Aorta (tissue), 5 donors: ENCODE results near the gene RNF208. TPM values are rescaled to one million over a fixed set of nuclear protein-coding genes. Genes with fewer than 3 reads are reported as not detected.

Source experiments
- ATAC-seq: fragments of 200-7000 bp; cut with Tn5 transposase; one replicate; pipeline ENCODE4 v1.9.1; 2022; ENCODE audit warnings: moderate library complexity; ENCODE audit not compliant: low FRiP score
- DNase-seq, 2 donors: peaks; one replicate each; pipeline ENCODE4 v3.0.0-alpha.2; 2020
- H3K27ac ChIP-seq, 2 donors: one replicate each; pipeline ENCODE4 v1.5.1; 2013; ENCODE audit warnings: low read length in 2 of 2, mild to moderate bottlenecking in 2 of 2, moderate library complexity in 2 of 2, control low read depth in 1 of 2, inconsistent platforms in 1 of 2, low read depth in 1 of 2
- H3K27me3 ChIP-seq, 2 donors: one replicate each; pipeline ENCODE4 v1.6.1; 2013; ENCODE audit warnings: control low read depth in 1 of 2, low read length in 1 of 2, mild to moderate bottlenecking in 1 of 2, moderate library complexity in 1 of 2; ENCODE audit not compliant: insufficient read depth in 2 of 2, control insufficient read depth in 1 of 2
- H3K36me3 ChIP-seq, 2 donors: one replicate each; pipeline ENCODE4 v1.6.1; 2013; ENCODE audit warnings: control low read depth in 1 of 2, low read length in 1 of 2, mild to moderate bottlenecking in 1 of 2; ENCODE audit not compliant: insufficient read depth in 2 of 2, control insufficient read depth in 1 of 2
- H3K4me1 ChIP-seq, 2 donors: one replicate each; pipeline ENCODE4 v1.6.1; 2013; ENCODE audit warnings: low read length in 2 of 2, control low read depth in 1 of 2, mild to moderate bottlenecking in 1 of 2, moderate library complexity in 1 of 2; ENCODE audit not compliant: insufficient read depth in 2 of 2, control insufficient read depth in 1 of 2
- H3K4me3 ChIP-seq, 2 donors: one replicate each; pipeline ENCODE4 v1.5.1; 2013; ENCODE audit warnings: low read length in 2 of 2, control low read depth in 1 of 2, mild to moderate bottlenecking in 1 of 2
- H3K9me3 ChIP-seq: one replicate; pipeline ENCODE4 v1.6.1; 2013; ENCODE audit warnings: mild to moderate bottlenecking, low read length; ENCODE audit not compliant: control insufficient read depth
- WGBS, 2 donors: extraction: QIAGEN DNeasy Blood & Tissue Kit; methylation state at CpG; one replicate each; pipeline ENCODE4 v1.1.7; 2013; 5-methylcytosine and 5-hydroxymethylcytosine counted together
- intact Hi-C, 2 donors: fragments of 100-400 bp; cut with DNase I; formaldehyde crosslinking; loops; one replicate each; pipeline versions ENCODE4 v1.14.2 to v1.15.0; 2022
- long read RNA-seq, 2 donors: library from polyadenylated mRNA; unstranded; transcript quantifications; one replicate each; pipeline ENCODE4 v2.0.0, GENCODE V29; 2020 to 2021
- polyA plus RNA-seq, 2 donors: library from polyadenylated mRNA; stranded (reverse); fragments of 200-250 nt; gene quantifications; one replicate each; pipeline ENCODE4 v1.2.3, GENCODE V29; 2013
- total RNA-seq, 2 donors: library from RNA; stranded (reverse); fragmentation: NEBNext Ultra II Directional; extraction: Animal tissue kit (Norgen Biotek cat#: 25700); gene quantifications; one replicate each; pipeline ENCODE4 v1.2.1, GENCODE V29; 2021
- donor health status: healthy with polysubstance abuse.
- donor health status: Bipolar disorder and iron deficiency.
- donor health status: DM: no; HTN: no; CAD: no.
- donor health status: DM: no; HTN: no; CAD: no.
- donor health status: DM: yes; HTN: yes; CAD: no.

The RNF208 gene, protein sequence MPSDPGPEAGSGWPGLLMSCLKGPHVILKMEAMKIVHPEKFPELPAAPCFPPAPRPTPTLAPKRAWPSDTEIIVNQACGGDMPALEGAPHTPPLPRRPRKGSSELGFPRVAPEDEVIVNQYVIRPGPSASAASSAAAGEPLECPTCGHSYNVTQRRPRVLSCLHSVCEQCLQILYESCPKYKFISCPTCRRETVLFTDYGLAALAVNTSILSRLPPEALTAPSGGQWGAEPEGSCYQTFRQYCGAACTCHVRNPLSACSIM
- total RNA-seq (1 to 10 TPM; 2.2 to 3.4 TPM), polyA plus RNA-seq (10 to 100 TPM in 1 of 2 donors, 1 to 10 TPM in 1; 2.9 to 11.8 TPM)
- long read RNA-seq, donor 1, partial matches to known transcripts = 0 of 1 reads
- long read RNA-seq, donor 1, other reads (novel, unspliced or antisense) = 0 of 1 reads
- long read RNA-seq, donor 2, partial matches to known transcripts = 0 of 2 reads
- long read RNA-seq, donor 2, other reads (novel, unspliced or antisense) = 0 of 2 reads

DNA sequence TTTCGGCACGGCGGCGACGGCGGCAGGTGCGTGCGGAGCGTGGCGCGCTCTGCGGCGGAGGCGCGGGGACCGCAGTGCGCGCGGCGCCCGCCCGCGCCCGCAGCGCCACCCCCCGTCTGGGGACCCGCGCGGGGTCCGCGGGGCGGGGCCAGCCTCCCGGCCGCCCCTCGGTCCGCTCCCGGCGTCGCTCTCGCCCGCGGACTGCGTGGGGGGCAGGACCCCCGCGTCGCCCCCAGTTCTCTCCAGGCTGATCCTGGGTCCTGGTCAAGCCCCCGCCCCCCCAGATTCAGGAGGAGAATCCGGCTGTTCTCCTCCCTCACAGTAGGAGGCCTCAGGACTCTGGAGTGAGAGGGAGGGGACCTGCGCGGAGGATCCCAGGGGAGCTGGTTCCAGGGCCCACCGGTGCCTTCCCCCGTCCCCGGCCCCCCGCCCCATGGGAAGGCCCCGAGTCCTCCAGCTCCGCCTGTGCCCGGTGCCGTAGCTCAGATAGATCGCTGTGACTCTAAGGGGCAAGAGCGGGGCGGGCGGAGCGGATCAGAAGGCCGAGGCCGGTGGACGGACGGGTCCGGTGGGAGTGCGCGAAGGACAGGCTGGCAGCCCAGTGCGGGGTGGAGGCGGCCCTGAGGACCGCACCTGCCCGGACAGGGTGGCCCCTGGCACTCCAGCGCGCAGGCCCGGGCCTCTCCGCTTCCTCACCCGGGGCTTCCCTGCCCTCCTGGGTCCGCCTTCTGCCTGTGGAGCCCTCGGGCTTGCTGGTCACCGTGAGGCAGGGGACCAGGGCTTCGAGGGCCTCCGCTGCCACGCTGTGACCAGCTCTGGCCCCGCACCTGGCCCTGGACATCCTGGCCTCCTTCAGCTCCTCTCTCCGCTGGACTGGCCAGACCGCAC lies at the start of gene RNF208:
TSS of gene RNF208 (minus strand) at position 51 of the 888 bp plus-strand sequence. CDS start 1,028 bp downstream, outside the sequence.
- ATAC-seq = peak; percentile 0
- DNase-seq = no peak
- H3K9me3 ChIP-seq = no peaks in the 10 kb centered on the region
- peak within 1 kb of the TSS in 1 of 2 donors; percentile 8 for H3K27ac ChIP-seq
- no peaks in the 10 kb centered on the region for H3K36me3 ChIP-seq
- H3K27me3 ChIP-seq = no peaks in the 10 kb centered on the region
- 4 to 6% methylated on average over 46 to 88 of the region's 88 CpGs for WGBS, 2 donors
- H3K4me1 ChIP-seq = no peaks in the 10 kb centered on the region
- intact Hi-C loops = no loop called here
- peak within 1 kb of the TSS; percentile 3 to 40 for H3K4me3 ChIP-seq

DNA sequence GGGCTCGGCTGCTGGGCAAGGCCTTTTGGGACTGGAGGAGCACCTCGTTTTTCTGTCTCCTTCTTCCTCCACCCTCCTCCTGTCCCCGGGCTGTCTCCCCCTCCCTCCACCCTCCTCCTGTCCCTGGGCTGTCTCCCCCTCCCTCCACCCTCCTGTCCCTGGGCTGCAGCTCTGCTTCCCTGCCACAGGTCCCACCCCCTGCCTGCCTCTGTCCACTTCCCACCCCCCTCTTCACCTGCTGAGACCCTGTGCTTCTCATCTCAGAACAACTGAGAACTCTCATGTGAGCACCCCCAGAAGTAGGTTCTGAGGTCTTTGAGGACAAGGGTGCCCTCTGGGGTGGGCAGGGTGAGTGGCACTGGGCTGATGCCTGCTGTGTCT lies 49.6 kb upstream of the RNF208 start:
- intact Hi-C loops = no loop called here
- Histone ChIP-seq H3K4me3 (no peak overlapping the region), H3K27me3 (no peaks in the 10 kb centered on the region), H3K4me1 (peaks cover 2 to 4% of the 10 kb centered on the region in 2 donors), H3K9me3 (no peaks in the 10 kb centered on the region), H3K36me3 (no peaks in the 10 kb centered on the region), H3K27ac (no peak overlapping the region)
- ATAC-seq = no peak
- WGBS, 2 donors = 8 to 12% methylated on average over 3 of the region's 3 CpGs
- DNase-seq = no peak

DNA sequence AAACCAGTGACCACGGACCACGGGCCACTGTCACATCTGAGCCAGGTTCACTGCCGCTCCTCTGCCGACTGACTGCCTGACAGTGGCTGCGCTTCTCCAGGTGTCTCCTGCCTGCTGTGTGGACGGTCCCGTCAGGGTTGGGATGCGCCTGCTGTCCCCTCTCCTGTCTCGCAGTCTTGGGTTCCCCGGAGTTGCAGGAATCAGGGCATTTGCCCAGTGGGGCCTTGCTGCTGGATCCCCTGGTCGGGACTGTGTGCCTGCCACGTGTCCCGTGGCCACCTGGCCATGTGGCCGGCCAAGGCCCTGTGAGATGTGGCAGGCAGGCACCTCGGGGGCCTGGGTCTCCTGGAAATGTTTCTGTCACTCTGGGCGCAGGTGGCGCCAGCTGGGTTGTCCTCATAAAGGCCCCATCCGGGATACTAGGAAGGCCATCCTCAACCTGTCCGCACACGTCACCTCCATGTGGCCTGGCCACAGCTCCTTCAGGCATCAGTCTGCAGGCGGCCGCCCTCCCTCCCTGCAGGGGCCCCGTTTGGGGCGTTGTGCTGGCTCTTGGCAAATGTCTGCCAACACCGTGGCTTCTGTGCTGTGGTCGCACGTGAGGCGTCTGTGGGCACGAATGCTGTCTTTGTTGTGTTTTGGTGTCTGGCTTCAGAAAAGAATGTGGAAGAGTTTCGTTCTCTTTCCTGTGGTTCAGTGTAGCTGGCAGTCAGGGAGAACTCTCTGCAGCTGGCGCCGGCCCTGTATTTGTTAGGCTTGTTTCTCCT lies 49.1 kb upstream of the RNF208 start:
- Histone ChIP-seq H3K27me3 (no peaks in the 10 kb centered on the region), H3K36me3 (no peaks in the 10 kb centered on the region), H3K4me1 (peaks cover 2 to 4% of the 10 kb centered on the region in 2 donors), H3K4me3 (no peak overlapping the region), H3K27ac (peak overlapping the region in 1 of 2 donors; percentile 13), H3K9me3 (no peaks in the 10 kb centered on the region)
- ATAC-seq (no peak), DNase-seq (peak in 1 of 2 donors; percentile 76)
- intact Hi-C loops = no loop called here
- 61% methylated on average over 32 of the region's 32 CpGs for WGBS, 2 donors

DNA sequence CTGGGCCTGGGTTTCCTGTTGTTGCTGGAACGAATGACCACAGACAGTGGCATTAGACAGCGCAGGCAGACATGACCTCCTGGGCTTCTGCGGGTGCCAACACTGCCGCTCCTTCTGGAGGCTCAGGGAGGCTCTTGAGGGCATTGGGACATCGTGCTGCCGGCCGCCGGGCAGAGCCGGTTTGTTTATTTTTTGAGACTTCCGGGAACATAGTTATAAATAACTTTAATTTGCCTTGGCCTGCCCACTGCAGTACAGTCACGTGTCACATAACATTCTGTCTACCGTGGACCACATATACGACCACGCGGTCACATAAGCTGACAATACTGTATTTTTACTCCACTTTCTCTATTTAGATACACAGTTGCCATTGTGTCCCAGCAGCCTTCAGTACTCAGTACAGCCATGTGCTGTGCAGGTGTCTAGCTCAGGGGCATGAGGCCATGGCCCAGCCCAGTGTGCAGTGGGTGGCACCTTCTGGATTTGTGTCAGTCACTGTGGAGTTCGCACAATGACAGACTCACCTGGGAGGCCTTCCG lies 47.3 kb upstream of the RNF208 start:
- 11 to 13% methylated on average over 17 of the region's 17 CpGs for WGBS, 2 donors
- Histone ChIP-seq H3K4me1 (peaks cover 2 to 4% of the 10 kb centered on the region in 2 donors), H3K9me3 (no peaks in the 10 kb centered on the region), H3K27me3 (no peaks in the 10 kb centered on the region), H3K36me3 (peaks cover 0 to 2% of the 10 kb centered on the region in 2 donors), H3K27ac (peak overlapping the region; percentile 46 to 68), H3K4me3 (no peak overlapping the region)
- peak; percentile 67 to 85 for DNase-seq
- intact Hi-C loops = no loop called here
- ATAC-seq = peak; percentile 70

DNA sequence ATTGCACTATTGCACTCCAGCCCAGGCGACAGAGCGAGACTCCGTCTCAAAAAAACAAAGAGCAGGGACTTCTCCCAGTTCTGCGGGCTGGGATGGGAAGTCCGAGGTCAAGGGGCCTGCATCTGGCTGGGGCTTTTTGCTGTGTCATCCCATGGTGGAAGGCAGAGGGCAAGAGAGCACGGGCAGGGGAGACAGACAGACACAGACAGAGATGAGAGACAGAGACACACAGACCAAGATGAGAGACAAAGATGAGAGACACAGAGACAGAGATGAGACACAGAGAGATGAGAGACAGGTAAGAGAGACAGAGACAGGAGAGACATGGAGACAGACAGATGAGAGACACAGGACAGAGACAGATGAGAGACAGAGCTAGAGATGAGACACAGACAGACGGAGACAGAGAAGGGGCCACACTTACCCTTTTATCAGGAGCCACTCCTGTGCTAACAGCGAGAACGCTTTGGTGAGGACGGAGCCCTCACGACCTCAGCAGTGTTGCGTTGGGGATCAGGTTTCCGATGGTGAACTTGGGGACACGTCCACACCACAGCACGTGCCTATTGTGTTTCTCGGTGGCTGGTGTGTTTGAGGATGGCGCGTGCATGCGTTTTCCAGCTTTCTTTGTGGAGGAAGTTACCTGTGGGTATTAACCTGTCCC lies 46.6 kb upstream of the RNF208 start:
- peaks cover 0 to 2% of the 10 kb centered on the region in 2 donors for H3K36me3 ChIP-seq
- H3K4me3 ChIP-seq = no peak overlapping the region
- DNase-seq = no peak
- intact Hi-C loops = no loop called here
- 74 to 75% methylated on average over 19 of the region's 19 CpGs for WGBS, 2 donors
- ATAC-seq = no peak
- H3K27ac ChIP-seq = peak overlapping the region; percentile 46 to 68
- H3K9me3 ChIP-seq = no peaks in the 10 kb centered on the region
- no peaks in the 10 kb centered on the region for H3K27me3 ChIP-seq
- H3K4me1 ChIP-seq = peaks cover 2 to 4% of the 10 kb centered on the region in 2 donors

DNA sequence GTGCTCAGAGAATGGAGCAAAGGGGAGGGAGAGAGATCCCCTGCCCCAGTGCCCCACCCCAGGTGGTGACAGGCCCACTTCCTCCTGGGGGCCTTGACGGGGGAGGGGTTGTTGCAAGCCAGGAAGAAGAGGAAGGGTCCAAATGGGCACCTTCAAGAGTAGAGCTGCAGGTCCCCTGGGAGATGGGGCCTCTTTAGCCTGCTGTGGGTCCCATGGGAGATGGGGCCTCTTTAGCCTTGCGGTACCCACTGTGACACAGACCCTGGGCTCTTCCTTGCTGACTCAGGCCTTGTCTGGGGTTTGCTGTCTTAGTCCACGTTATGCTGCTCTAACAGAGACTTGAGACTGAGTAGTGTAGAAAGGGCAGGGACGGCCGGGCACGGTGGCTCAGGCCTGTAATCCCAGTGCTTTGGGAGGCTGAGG lies 45.9 kb upstream of the RNF208 start:
- no peaks in the 10 kb centered on the region for H3K9me3 ChIP-seq
- peaks cover 0 to 2% of the 10 kb centered on the region in 2 donors for H3K36me3 ChIP-seq
- ATAC-seq (no peak), DNase-seq (no peak)
- H3K27ac ChIP-seq = peak overlapping the region in 1 of 2 donors; percentile 11
- peaks cover 2 to 4% of the 10 kb centered on the region in 2 donors for H3K4me1 ChIP-seq
- H3K4me3 ChIP-seq = no peak overlapping the region
- WGBS, 2 donors = 94% methylated on average over 6 of the region's 6 CpGs
- no peaks in the 10 kb centered on the region for H3K27me3 ChIP-seq
- intact Hi-C loops = no loop called here

DNA sequence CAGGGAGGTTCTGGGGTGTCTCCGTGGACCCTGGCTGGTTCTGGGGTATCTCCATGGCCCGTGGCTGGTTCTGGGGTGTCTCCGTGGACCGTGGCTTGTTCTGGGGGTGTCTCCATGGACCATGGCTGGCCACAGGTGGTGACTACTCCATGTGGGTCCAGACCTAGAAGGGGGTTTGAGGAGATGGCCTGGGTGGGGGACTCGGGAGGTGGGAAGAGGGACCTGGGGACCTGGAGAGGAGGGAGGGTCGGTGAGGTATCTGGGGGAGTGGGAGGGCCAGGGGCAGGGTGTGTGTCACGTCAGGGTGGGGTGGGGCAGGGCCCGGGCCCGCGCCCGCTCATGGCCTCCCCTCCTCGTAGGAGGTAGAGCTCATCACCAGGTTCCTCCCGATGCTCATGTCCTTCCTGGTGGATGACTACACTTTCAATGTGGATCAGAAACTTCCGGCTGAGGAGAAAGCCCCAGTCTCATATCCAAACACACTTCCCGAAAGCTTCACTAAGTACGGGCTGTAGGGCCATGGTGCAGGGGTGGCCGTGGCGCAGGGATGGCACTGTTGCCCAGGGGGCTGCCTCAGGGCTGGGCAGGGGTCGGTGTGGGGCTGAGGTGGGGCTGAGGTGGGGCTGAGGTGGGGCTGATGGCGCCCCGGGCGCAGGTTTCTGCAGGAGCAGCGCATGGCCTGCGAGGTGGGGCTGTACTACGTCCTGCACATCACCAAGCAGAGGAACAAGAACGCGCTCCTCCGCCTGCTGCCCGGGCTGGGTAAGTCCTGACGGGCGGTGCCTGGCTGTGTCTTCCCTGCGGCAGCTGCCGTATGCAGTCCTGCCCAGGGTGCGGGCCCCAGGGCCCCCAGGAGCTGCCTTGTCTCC lies 44.8 kb upstream of the RNF208 start:
- intact Hi-C loops = no loop called here
- H3K4me1 ChIP-seq = peaks cover 2 to 4% of the 10 kb centered on the region in 2 donors
- H3K36me3 ChIP-seq = peaks cover 0 to 2% of the 10 kb centered on the region in 2 donors
- no peaks in the 10 kb centered on the region for H3K9me3 ChIP-seq
- no peak overlapping the region for H3K27ac ChIP-seq
- ATAC-seq (no peak), DNase-seq (no peak)
- no peak overlapping the region for H3K4me3 ChIP-seq
- WGBS, 2 donors = 89 to 95% methylated on average over 34 of the region's 34 CpGs
- H3K27me3 ChIP-seq = no peaks in the 10 kb centered on the region
